HG03378 (cell line): Measurements from ENCODE around the gene TNRC6A.
"Not testable (repeated sequence)": the region's sequence is repeated elsewhere in the genome, so short reads cannot be mapped to it uniquely, and the experiment has no call there.

ENCODE experiments used
- ATAC-seq: cut with Tn5 transposase; IDR thresholded peaks from one replicate; pipeline ENCODE4 v1.9.1; 2021; ENCODE audit warnings: mild to moderate bottlenecking, moderate library complexity; ENCODE audit not compliant: unreplicated experiment

Gene TNRC6A

DNA sequence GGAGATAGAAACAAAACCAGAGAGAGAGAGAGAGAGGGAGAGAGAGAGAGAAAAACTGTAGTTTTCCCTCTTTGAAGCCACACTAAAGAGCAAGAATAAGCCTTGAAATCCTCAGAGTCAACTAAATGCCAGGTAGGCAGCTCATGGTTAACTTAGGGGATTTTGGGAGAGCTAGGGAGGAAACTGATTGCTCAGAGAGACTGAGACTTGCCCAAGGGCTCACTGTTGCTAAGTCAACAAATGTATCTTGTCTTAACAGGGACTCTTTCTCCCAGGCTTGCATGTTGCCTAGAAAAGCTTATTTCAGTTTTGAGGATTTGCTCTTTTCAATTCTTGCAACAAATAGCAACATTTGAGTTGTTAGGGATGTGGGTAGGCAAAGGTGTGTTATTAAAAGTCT lies 111.8 kb downstream of the TNRC6A start:
- ATAC-seq, result no peak

- no peak for ATAC-seq
These were observed 114.9 kb downstream of the TNRC6A start for GRCh38 chr16:24844101-24845030.

GRCh38 chr16:24845031-24845365 lies 115.5 kb downstream of the TNRC6A start:
- ATAC-seq, result not testable (repeated sequence)

- no peak for ATAC-seq
These were observed 116.5 kb downstream of the TNRC6A start, which contains the start of gene SLC5A11 for GRCh38 chr16:24845726-24846547. Gene SLC5A11, plus strand, starts transcription at chr16:24845963. Its CDS starts 12,681 bp downstream, at chr16:24858644.

GRCh38 chr16:24846548-24847357 lies 117.3 kb downstream of the TNRC6A start:
- no peak for ATAC-seq

DNA sequence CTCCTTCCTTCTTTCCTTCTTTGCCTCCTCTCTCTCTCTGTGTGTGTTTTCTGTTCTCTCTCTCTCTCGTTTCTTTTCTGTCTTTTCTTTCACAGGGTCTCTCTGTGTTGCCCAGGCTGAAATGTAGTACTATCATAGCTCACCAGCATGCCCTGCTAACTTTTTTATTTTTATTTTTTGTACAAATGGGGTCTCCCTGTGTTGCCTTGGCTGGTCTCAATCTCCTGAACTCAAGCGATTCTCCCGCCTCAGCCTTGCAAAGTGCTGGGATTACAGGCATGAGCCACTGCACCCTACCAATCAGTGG lies 117.9 kb downstream of the TNRC6A start:
- ATAC-seq, result no peak

GRCh38 chr16:24848065-24848464 lies 118.6 kb downstream of the TNRC6A start:
- no peak for ATAC-seq

GRCh38 chr16:24849641-24850040 lies 120.2 kb downstream of the TNRC6A start:
- ATAC-seq, result no peak

GRCh38 chr16:24850289-24850938 lies 121.0 kb downstream of the TNRC6A start:
- ATAC-seq, result no peak

DNA sequence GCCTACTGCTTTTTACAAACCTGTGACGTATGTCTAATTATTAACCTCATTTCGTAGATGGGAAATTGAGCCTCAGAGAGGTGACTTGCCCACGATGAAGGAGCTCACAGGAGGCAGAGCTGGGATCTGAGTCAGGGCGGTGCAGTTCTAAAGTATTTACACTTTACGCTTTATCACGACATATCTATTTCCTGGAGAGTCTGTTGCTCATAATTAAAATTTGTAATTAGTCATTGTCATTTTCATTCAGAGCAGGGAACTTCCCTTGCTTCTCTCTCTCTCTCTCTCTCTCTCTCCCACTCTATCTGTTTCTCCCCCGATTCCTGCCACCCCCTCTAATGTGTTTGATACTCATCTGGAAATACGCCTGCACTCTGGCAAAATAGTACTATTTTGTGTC lies 122.2 kb downstream of the TNRC6A start:
- ATAC-seq, result no peak

- no peak for ATAC-seq
These were observed 122.8 kb downstream of the TNRC6A start for GRCh38 chr16:24852281-24852721.

DNA sequence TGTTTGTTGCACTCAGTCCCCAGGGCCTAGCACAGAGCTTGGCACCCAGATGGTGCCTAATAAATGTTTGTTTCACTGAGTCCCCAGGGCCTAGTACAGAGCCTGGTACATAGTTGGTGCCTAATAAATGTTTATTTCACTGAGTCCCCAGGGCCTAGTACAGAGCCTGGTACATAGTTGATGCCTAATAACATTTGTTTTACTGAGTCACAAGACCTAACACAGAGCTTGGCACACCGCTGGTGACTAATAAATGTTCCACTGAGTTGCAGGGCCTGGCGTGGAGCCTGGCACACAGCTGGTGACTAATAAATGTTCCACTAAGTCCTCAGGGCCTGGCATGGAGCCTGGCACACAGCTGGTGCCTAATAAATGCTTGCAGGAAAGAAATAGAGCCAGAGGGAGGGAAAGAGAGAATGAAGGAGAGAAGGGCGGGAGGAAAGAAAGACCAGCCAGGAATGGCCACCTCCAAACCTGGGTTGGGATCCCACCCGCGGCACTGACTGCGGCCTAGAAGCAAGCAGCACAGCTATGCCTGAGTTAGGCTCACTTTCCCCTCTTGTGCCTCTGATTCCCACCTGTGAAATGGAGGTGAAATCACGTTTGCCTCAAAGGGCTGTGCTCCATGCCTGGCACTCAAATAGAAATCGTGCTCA lies 123.8 kb downstream of the TNRC6A start:
- ATAC-seq, result no peak

GRCh38 chr16:24853830-24854229 lies 124.4 kb downstream of the TNRC6A start:
- no peak for ATAC-seq

DNA sequence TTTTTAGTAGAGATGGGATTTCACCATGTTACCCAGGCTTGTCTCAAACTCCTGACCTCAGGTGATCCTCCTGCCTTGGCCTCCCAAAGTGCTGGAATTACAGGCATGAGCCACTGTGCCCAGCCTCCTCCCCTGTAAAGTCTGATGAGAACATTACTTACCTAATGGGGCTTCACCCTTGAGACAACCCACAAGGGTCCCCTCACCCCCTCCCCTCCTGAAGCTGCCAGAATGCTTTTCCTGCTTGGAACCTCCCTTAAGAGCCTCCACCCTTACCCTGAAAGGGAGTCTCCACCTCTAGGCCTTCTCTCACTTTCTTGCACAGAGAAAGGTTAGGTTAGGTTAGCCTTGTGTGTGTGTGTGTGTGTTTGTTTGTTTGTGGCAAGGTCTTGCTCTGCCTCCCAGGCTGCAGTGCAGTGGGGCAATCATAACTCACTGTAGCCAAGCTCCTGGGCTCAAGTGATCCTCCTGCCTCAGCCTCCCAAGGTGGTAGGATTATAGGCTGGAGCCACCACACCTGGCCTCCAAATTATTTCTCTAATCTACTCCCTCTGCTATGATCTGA lies 125.2 kb downstream of the TNRC6A start:
- no peak for ATAC-seq

DNA sequence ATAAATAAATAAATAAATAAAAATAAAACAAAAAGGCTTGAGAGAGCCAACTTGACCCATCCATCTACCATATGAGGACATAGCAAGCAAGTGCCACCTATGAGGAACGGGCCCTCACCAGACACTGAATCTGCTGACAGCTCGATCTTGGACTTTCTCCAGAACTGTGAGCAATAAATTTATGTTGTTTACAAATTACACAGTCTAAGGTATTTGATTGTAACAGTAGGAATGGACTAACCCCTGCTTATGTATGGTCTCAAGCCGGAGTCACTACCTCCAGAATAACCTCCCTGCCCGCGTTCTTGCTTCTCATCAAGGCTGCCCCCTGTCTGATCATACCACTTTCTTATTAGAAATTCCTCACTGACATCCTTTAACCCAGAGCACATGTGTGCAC lies 126.2 kb downstream of the TNRC6A start:
- ATAC-seq, result no peak

DNA sequence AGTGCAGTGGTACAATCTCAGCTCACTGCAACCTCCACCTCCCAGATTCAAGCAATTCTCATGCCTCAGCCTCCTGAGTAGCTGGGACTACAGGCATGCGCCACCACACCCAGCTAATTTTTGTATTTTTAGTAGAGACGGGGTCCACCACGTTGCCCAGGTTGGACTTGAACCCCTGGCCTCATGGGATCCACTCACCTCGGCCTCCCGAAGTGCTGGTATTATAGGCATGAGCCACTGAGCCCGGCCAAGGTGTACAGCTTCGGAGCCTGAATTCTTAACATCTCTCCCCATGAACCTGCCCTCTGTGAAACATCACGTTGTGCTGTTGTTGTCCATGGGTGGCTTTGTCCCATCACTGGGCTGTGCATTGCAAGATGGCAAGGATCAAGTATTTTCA lies 127.4 kb downstream of the TNRC6A start:
- not testable (repeated sequence) for ATAC-seq

- no peak for ATAC-seq
These were observed 129.0 kb downstream of the TNRC6A start for GRCh38 chr16:24858219-24859041.

GRCh38 chr16:24861461-24861860 lies 132.0 kb downstream of the TNRC6A start:
- ATAC-seq, result no peak
